HG03575 (cell line): Measurements from ENCODE around the gene ITGBL1.

Source experiments
- ATAC-seq: cut with Tn5 transposase; IDR thresholded peaks from one replicate; pipeline ENCODE4 v1.9.1; 2021; ENCODE audit not compliant: unreplicated experiment, insufficient number of reproducible peaks, low FRiP score; ENCODE audit errors: extremely low read depth

ITGBL1 gene

DNA sequence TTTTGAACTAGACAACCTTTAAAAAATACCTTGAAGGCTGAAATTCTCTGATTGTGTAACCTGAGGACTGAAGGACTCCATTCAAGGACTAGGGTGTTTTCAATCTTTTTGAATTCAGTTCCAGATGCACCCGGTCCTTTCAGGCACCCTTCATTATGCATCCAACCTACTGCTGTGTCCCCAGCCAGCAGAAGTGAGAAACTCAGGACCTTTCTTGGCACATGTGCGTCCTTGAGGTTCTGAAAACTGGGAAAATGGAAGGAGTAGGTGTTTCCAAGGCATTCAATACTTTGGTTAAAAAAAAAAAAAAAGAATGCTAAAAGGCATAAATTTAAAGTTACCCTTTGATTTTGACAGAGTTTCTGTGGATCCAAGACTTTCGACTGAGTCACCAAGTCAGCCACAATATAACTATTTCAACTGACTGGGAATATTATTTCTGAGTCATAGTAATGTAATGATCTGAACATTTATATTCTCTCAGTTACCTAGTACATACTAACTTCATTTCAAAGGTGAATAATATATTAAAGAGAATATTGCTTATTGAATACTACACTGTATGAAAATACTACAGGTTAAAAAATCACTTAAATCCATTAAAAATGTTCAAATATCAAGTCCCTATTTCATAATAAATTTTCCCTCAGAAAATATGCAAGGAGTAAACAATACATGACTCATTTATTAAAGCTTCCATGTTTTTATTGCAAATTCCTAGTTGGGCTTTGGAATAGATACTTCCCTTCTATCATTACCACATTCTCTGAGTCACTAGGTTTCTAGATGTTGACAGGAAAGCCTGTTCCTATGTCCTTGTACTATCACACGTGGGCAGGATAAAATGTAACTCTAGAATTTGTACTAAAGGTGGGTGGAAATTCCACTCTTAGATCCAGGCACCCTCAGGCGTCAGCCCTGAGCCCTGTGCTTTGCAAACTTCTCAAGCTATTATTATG lies 2.4 kb upstream of the ITGBL1 start:
- ATAC-seq = no peak

DNA sequence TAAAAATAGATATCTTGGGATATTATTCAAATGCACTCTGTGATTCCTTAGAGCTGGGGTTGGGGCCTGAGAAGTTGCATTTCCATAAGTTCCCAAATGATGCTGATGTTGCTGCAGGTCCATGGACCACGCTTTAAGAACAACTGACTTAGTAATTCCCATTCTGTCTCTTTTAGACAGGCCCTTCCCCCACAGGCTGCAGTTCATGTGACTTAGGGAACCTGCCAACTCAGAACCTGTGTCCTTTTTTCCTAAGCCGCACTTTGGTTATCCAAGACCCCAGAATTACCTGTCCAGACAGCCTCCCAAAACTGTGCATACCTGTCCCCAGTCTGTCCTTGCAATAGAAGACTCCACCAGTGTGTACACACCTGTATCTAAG lies 1.7 kb upstream of the ITGBL1 start:
- no peak for ATAC-seq

- no peak for ATAC-seq
Observed at GRCh38 chr13:101451641-101452040, 834 bp upstream of the ITGBL1 start.

GRCh38 chr13:101453784-101454201 lies 1.3 kb downstream of the ITGBL1 start:
- no peak for ATAC-seq

DNA sequence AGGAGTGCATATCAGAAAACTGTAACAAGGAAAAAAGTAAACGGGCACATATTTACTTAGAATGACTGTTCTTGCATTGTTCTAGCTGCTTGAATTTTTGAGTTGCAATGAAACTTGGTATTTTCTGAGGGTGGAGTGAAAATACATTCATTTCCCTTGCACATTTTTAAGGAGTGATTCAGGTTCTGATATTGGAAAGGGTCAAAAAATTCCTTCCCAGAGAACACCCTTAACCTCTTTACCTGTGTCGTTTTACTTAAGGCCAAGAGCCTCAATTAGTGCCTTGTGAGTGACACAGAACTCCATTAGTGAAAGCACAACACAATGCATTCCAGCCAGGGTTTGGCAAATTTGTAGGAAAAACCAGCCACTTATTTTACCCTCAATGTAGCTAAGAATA lies 2.3 kb downstream of the ITGBL1 start:
- no peak for ATAC-seq

DNA sequence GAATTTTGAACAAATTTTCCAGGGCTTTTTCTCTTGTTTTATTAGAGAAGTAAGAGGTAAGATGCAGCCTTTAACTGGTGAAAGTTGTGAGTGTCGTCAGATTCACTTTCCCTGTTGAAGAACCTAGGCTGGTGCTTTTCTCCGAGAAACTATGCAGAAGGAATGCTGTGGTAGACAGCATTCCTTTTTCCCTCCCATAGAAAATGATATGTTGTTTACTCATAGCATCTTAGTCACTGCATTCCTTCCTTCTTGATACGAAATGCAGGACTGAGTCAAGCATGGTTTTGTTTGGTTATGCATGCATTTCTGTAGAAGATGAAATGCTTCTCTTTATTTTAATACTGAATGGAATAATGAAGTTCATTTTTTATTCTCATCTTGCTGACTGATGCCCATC lies 3.4 kb downstream of the ITGBL1 start:
- ATAC-seq = no peak

DNA sequence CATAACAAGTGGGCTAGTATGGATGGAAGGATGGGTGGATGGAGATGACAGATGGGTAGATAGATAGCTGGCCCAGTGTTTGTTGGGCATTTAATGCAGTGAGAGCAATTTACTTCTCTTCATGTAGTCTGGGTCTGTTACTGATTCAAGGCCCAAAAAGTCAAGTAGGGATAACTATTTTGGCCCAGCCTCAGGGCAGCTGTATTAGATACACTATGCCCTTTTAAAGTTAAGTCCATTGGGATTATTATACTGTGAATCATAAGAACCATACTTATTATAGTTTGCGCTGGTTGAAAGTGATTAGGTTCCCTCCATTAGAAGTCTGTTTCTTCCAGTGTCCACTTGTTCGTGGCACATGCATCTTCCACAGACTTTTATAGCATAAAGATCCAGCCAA lies 4.7 kb downstream of the ITGBL1 start:
- ATAC-seq = no peak

DNA sequence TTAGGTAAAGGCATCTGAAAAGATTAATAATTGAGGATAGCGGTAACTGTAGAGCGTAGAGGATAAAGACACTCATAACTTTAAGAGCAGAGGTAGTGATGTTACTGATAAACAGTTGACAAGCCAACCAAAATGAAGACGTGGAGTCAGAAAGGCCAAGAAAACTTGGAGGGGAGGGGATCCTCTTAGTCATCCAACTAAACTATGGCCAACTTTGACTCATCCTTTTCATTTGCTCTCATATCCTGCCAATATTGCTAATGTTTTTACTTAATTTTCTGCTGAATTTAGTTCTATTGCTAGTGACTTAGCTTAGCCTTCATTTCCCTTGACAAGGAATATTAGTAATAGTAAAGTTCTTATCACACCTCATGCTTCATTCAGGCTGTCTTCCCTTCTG lies 13.4 kb downstream of the ITGBL1 start:
- ATAC-seq = no peak

GRCh38 chr13:101467415-101467814 lies 14.9 kb downstream of the ITGBL1 start:
- no peak for ATAC-seq

DNA sequence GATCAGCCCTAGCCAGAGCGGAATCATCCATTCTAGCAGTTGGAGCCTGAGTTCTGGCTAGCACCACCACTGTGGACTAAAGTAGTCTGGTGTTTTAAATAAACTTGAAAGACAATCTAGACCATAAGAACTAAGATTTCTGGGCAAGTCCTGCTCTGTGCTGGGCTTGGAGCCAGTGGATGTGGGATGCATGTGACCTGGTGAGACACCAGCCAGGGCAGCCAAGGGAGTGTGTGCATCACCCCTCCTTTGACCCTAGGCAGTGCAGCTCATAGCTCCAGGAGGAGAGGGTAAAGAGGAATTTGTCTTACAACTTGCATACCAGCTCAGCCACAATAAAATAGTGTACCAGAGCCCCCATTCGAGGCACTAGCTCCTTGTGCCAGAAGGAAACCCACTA lies 21.0 kb downstream of the ITGBL1 start:
- ATAC-seq = no peak

GRCh38 chr13:101474419-101474957 lies 22.0 kb downstream of the ITGBL1 start:
- ATAC-seq = no peak

DNA sequence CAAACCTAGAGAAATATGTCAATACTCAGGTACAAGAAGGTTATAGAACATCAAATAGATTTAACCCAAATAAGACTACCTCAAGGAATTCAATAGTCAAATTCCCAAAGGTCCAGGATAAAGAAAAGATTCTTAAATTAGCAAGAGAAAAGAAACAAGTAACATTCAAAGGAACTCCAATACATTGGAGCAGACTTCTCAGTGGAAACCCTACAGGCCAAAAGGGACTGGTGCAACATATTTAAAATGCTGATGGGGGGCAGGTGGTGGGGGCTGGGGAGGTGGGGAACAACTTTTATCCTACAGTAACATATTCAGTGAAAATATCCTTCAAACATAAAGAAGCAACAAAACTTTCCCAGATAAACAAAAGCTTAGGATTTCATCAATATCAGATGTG lies 23.1 kb downstream of the ITGBL1 start:
- no peak for ATAC-seq

DNA sequence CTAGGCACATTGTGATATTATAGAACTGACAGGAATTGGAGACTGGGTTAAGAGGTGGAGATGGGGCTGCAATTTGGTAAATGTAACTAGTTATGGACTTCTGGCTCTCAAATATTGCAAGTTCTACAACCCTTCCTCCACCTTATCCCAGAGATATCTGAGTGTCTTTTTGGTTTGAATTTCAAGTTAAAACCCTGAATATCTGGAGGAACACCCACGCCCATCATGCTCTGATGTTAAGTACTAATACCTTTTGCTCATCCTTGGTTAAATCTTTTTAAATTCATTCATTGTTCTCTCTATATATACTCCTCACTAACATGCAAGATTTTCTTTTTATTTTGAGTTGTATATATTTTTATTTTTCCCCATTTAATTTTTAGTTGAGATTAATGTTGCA lies 28.9 kb downstream of the ITGBL1 start:
- ATAC-seq = no peak

GRCh38 chr13:101486708-101487437 lies 34.4 kb downstream of the ITGBL1 start:
- ATAC-seq = no peak

GRCh38 chr13:101487438-101487830 lies 35.0 kb downstream of the ITGBL1 start:
- ATAC-seq = no peak

GRCh38 chr13:101488734-101489133 lies 36.3 kb downstream of the ITGBL1 start:
- ATAC-seq = no peak

GRCh38 chr13:101489643-101490405 lies 37.3 kb downstream of the ITGBL1 start:
- ATAC-seq = no peak

DNA sequence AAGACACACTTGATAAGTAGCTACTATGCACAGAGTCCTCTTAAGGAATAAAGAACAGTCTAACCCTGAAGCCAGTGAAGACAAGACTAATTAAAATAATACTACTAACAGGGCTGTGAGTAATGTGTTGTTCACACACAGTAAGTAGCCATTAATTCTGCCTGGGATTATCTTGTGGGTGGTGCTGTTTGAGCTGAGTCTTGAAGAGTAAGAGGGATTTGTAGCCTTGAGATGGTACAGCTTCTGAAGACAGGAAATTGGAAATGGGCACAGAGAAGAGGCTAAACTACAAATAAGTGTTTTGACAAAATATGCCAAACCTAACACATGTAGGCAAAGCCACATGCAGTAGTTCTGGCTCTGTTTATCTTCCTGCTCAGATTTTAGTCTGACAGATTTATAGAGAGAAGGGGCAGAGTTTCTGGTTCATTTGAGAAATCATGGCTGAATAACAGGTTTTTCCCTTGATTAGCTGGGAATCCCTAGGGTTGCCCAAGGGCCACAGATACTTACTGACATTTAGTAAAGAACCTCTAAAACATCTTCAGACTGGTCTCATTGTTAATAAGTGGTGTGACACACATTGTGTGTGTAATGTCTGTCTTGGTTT lies 38.0 kb downstream of the ITGBL1 start:
- no peak for ATAC-seq
